Neural cell (in vitro differentiated cells): ENCODE measurements around the gene EVPL. TPM values are rescaled to one million over a fixed set of nuclear protein-coding genes. Genes with fewer than 3 reads are reported as not detected.

ENCODE experiments used
- H2AFZ ChIP-seq: fragments of 200-600, 300-800 bp; sonication (generic), shearing (Covaris generic); 2 replicates; pipeline ENCODE4 v1.6.0; 2014; ENCODE audit warnings: low read depth, mild to moderate bottlenecking, antibody characterized with exemption, low read length, moderate library complexity
- H3F3A ChIP-seq: fragments of 200-600 bp; shearing (Covaris generic); 2 replicates; pipeline ENCODE4 v1.6.1; 2016; ENCODE audit warnings: mild to moderate bottlenecking, moderate library complexity, mixed read lengths, antibody characterized with exemption, low read length; ENCODE audit not compliant: insufficient read depth, poor library complexity, severe bottlenecking
- H3K27ac ChIP-seq: fragments of 200-600, 300-800 bp; sonication (generic), shearing (Covaris generic); 2 replicates; pipeline ENCODE4 v1.5.1; 2014; ENCODE audit warnings: mild to moderate bottlenecking, low read length, moderate library complexity
- H3K27me3 ChIP-seq: fragments of 300-800, 200-600 bp; sonication (generic), shearing (Covaris generic); 2 replicates; pipeline ENCODE4 v1.6.0; 2014; ENCODE audit warnings: mild to moderate bottlenecking, low read depth, low read length, moderate library complexity; ENCODE audit not compliant: insufficient read depth
- H3K36me3 ChIP-seq: fragments of 300-800, 200-600 bp; sonication (generic), shearing (Covaris generic); 2 replicates; pipeline ENCODE4 v1.5.1; 2014; ENCODE audit warnings: mild to moderate bottlenecking, antibody characterized with exemption, low read length, moderate library complexity; ENCODE audit not compliant: insufficient read depth
- H3K4me2 ChIP-seq: fragments of 300-800, 200-600 bp; sonication (generic), shearing (Covaris generic); 2 replicates; pipeline ENCODE4 v1.6.0; 2014; ENCODE audit warnings: mild to moderate bottlenecking, low read length
- H3K4me3 ChIP-seq: fragments of 300-800, 200-600 bp; sonication (generic), shearing (Covaris generic); 2 replicates; pipeline ENCODE4 v1.5.1; 2014; ENCODE audit warnings: mild to moderate bottlenecking, low read length, moderate library complexity
- H3K79me2 ChIP-seq: fragments of 200-600 bp; shearing (Covaris generic); replicated peaks from 2 replicates; pipeline ENCODE4 v1.6.0; 2014; ENCODE audit warnings: mild to moderate bottlenecking, low read length, moderate library complexity; ENCODE audit not compliant: insufficient read depth
- H3K9ac ChIP-seq: fragments of 300-800, 200-600 bp; sonication (generic), shearing (Covaris generic); 2 replicates; pipeline ENCODE4 v1.6.1; 2016; ENCODE audit warnings: mild to moderate bottlenecking, low read length, mixed read lengths
- H3K9me2 ChIP-seq: fragments of 200-600 bp; shearing (Covaris generic); 2 replicates; pipeline ENCODE4 v1.6.1; 2016; ENCODE audit warnings: mild to moderate bottlenecking, low read length, mixed read lengths; ENCODE audit not compliant: insufficient read depth
- H3K9me3 ChIP-seq: fragments of 200-600, 300-800 bp; sonication (generic), shearing (Covaris generic); 2 replicates; pipeline ENCODE4 v1.6.1; 2016; ENCODE audit warnings: mild to moderate bottlenecking, mixed run types, low read length, moderate library complexity, mixed read lengths
- H4K20me1 ChIP-seq: fragments of 200-600 bp; shearing (Covaris generic); 2 replicates; pipeline ENCODE4 v1.6.1; 2016; ENCODE audit warnings: mild to moderate bottlenecking, mixed run types; ENCODE audit not compliant: insufficient read depth
- CTCF ChIP-seq: fragments of 450-650 bp; IDR thresholded peaks from 2 replicates; pipeline ENCODE4 v1.5.1; 2014; ENCODE audit warnings: antibody characterized with exemption, mild to moderate bottlenecking, moderate library complexity; ENCODE audit not compliant: poor library complexity, severe bottlenecking
- EP300 ChIP-seq: fragments of 450-650 bp; conservative IDR thresholded peaks from 2 replicates; pipeline ENCODE4 v1.6.1; 2014; ENCODE audit warnings: antibody characterized with exemption, mild to moderate bottlenecking, moderate library complexity; ENCODE audit not compliant: poor library complexity, severe bottlenecking
- EZH2 ChIP-seq: fragments of 200-600, 300-800 bp; shearing (Covaris generic), sonication (generic); IDR thresholded peaks from 2 replicates; pipeline ENCODE4 v1.6.1; 2014; ENCODE audit warnings: antibody characterized with exemption, low read length, borderline replicate concordance, mild to moderate bottlenecking; ENCODE audit not compliant: insufficient read depth, poor library complexity, severe bottlenecking
- MXI1 ChIP-seq: fragments of 450-650 bp; conservative IDR thresholded peaks from 2 replicates; pipeline ENCODE4 v1.6.1; 2014; ENCODE audit warnings: antibody characterized with exemption, mild to moderate bottlenecking; ENCODE audit not compliant: poor library complexity, severe bottlenecking
- POLR2AphosphoS5 ChIP-seq: IDR thresholded peaks from 2 replicates; pipeline ENCODE4 v1.6.1; 2012
- RAD21 ChIP-seq: fragments of 450-650 bp; conservative IDR thresholded peaks from 2 replicates; pipeline ENCODE4 v1.6.1; 2014; ENCODE audit warnings: antibody characterized with exemption, mild to moderate bottlenecking, moderate library complexity
- REST ChIP-seq: IDR thresholded peaks from 2 replicates; pipeline ENCODE4 v1.6.1; 2012; ENCODE audit warnings: borderline replicate concordance
- SMC3 ChIP-seq: fragments of 450-650 bp; conservative IDR thresholded peaks from 2 replicates; pipeline ENCODE4 v1.6.1; 2014; ENCODE audit warnings: antibody characterized with exemption, mild to moderate bottlenecking, moderate library complexity; ENCODE audit not compliant: poor library complexity
- TAF1 ChIP-seq: IDR thresholded peaks from 2 replicates; pipeline ENCODE4 v1.6.1; 2012; ENCODE audit warnings: low read depth
- polyA plus RNA-seq: library from polyadenylated mRNA; depleted of rRNA; stranded (reverse); fragments of >200 nt; gene quantifications from 2 replicates; pipeline ENCODE4 v1.2.3, GENCODE V29; 2014

EVPL gene
- polyA plus RNA-seq, 1 donor from 2014 or later, result not detected

- H4K20me1 ChIP-seq, result no peaks in the 10 kb centered on the region
- no peak overlapping the region for H2AFZ ChIP-seq
- TF ChIP-seq POLR2AphosphoS5 (no peak), REST (no peak), EP300 (no peak), SMC3 (no peak), RAD21 (no peak), CTCF (no peak), TAF1 (no peak), EZH2 (no peak), MXI1 (no peak)
- no peaks in the 10 kb centered on the region for H3K9me2 ChIP-seq
- H3K4me3 ChIP-seq, result no peak overlapping the region
- H3K9ac ChIP-seq, result no peak overlapping the region
- no peak overlapping the region for H3K4me2 ChIP-seq
- no peaks in the 10 kb centered on the region for H3K9me3 ChIP-seq
- no peaks in the 10 kb centered on the region for H3K79me2 ChIP-seq
- H3K27me3 ChIP-seq, result no peaks in the 10 kb centered on the region
- no peaks in the 10 kb centered on the region for H3F3A ChIP-seq
- H3K36me3 ChIP-seq, result no peaks in the 10 kb centered on the region
- H3K27ac ChIP-seq, result no peak overlapping the region
These were observed 8.8 kb downstream of the EVPL start for GRCh38 chr17:76018340-76018680.

GRCh38 chr17:76017481-76018339, 9.4 kb downstream of the EVPL start:
- no peaks in the 10 kb centered on the region for H3F3A ChIP-seq
- no peak overlapping the region for H3K27ac ChIP-seq
- TF ChIP-seq EZH2, result no peak
- H3K4me2 ChIP-seq, result no peak overlapping the region
- no peaks in the 10 kb centered on the region for H3K9me2 ChIP-seq
- no peak overlapping the region for H3K4me3 ChIP-seq
- no peaks in the 10 kb centered on the region for H3K79me2 ChIP-seq
- no peaks in the 10 kb centered on the region for H3K36me3 ChIP-seq
- H3K27me3 ChIP-seq, result no peaks in the 10 kb centered on the region
- H4K20me1 ChIP-seq, result no peaks in the 10 kb centered on the region
- no peak overlapping the region for H2AFZ ChIP-seq
- no peak overlapping the region for H3K9ac ChIP-seq
- no peaks in the 10 kb centered on the region for H3K9me3 ChIP-seq
